ENCODE results near the gene RBFOX2. TPM values are rescaled to one million over a fixed set of nuclear protein-coding genes. Genes with fewer than 3 reads are reported as not detected.

Gene RBFOX2
- total and polyA plus RNA-seq, 2 of the 13 experiments (the other 11 are each of a cell fraction or from before 2014, with no cell fraction given) = 37.3 to 40.4 TPM

DNA sequence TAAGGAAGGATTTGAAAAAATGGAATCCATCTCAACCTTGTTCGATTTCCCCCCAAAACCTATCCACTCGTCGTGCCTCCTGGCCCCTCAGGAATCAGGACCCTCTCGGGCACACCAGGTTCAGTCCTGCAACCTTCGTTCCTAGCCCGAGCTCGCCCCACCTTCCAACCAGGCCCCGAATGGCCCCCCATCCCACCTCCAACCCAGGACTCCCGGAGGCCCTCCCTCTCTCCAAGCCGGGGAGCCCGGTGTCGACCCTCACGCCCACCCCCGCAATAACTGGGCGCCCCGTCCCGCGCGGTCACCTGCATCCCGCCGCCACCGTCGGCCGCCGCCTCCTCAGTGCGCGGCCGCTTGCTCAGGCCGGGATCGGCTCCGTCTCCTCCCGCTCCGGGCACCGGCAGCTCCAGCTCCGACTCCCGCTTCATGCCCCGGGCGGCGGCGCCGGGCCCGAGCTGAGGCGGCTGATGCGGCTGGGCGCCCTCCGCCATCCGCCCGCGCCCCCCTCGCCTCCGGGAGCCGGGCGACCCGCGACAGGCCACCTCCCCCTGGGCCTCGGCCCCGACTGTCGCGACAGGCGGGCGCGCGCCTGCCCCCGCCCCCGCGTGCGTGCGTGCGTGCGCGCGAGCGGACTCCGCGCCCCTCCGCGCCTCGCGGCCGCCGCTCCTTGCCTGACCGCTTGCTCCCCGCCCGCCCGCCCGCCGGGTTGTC is 534 bp downstream of the RBFOX2 start (continued):
- TF ChIP-seq, protein P1, sequence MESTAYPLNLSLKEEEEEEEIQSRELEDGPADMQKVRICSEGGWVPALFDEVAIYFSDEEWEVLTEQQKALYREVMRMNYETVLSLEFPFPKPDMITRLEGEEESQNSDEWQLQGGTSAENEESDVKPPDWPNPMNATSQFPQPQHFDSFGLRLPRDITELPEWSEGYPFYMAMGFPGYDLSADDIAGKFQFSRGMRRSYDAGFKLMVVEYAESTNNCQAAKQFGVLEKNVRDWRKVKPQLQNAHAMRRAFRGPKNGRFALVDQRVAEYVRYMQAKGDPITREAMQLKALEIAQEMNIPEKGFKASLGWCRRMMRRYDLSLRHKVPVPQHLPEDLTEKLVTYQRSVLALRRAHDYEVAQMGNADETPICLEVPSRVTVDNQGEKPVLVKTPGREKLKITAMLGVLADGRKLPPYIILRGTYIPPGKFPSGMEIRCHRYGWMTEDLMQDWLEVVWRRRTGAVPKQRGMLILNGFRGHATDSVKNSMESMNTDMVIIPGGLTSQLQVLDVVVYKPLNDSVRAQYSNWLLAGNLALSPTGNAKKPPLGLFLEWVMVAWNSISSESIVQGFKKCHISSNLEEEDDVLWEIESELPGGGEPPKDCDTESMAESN (CRISPR knock-in tag; conservative IDR thresholded peaks at IDR 0.05) = no peak
- TF ChIP-seq TEAD3 (CRISPR knock-in tag; optimal IDR thresholded peaks at IDR 0.05; ENCODE audit: borderline replicate concordance) (no peak), ZBTB46 (CRISPR knock-in tag; IDR thresholded peaks at IDR 0.05; ENCODE audit: borderline replicate concordance) (no peak), NR2C2 (CRISPR knock-in tag; IDR thresholded peaks at IDR 0.05; ENCODE audit: borderline replicate concordance) (0 out of 2 replicates have a peak, but pooled peaks have one; percentile 15), CREB1 (IDR thresholded peaks at IDR 0.05) (no peak), CREB1 (CRISPR knock-in tag; IDR thresholded peaks at IDR 0.05) (no peak), ZNF773 (CRISPR knock-in tag; IDR thresholded peaks at IDR 0.05; ENCODE audit: borderline replicate concordance) (no peak), CREBL2 (CRISPR knock-in tag; IDR thresholded peaks at IDR 0.05; ENCODE audit: borderline replicate concordance) (0 out of 2 replicates have a peak, but pooled peaks have one; percentile 56), NFKBIZ (CRISPR knock-in tag; IDR thresholded peaks at IDR 0.05) (no peak), ZBTB7A (CRISPR knock-in tag; IDR thresholded peaks at IDR 0.05) (0 out of 2 replicates have a peak, but pooled peaks have one; percentile 21), SPEN (CRISPR knock-in tag; IDR thresholded peaks at IDR 0.05; ENCODE audit: low read depth) (no peak), HNF4A (CRISPR knock-in tag; IDR thresholded peaks at IDR 0.05) (no peak), NCOA2 (CRISPR knock-in tag; IDR thresholded peaks at IDR 0.05) (0 out of 2 replicates have a peak, but pooled peaks have one; percentile 11), BCL6 (CRISPR knock-in tag; IDR thresholded peaks at IDR 0.05) (no peak), ZNF839 (CRISPR knock-in tag; IDR thresholded peaks at IDR 0.05; ENCODE audit: borderline replicate concordance) (no peak), ZNF441 (CRISPR knock-in tag; IDR thresholded peaks at IDR 0.05; ENCODE audit: borderline replicate concordance) (no peak), ZC3H13 (CRISPR knock-in tag; IDR thresholded peaks at IDR 0.05) (no peak), HOXA9 (CRISPR knock-in tag; IDR thresholded peaks at IDR 0.05; ENCODE audit: borderline replicate concordance) (no peak), CBFB (CRISPR knock-in tag; IDR thresholded peaks at IDR 0.05) (no peak), BORCS8-MEF2B (CRISPR knock-in tag; IDR thresholded peaks at IDR 0.05) (0 out of 2 replicates have a peak, but pooled peaks have one; percentile 50)
- TF ChIP-seq, protein P2, sequence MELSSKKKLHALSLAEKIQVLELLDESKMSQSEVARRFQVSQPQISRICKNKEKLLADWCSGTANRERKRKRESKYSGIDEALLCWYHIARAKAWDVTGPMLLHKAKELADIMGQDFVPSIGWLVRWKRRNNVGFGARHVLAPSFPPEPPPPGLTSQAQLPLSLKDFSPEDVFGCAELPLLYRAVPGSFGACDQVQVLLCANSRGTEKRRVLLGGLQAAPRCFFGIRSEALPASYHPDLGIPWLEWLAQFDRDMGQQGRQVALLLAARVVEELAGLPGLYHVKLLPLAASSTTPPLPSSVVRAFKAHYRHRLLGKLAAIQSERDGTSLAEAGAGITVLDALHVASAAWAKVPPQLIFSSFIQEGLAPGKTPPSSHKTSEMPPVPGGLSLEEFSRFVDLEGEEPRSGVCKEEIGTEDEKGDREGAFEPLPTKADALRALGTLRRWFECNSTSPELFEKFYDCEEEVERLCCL (CRISPR knock-in tag; IDR thresholded peaks at IDR 0.05; ENCODE audit: borderline replicate concordance) = no peak
- TF ChIP-seq, protein P3, sequence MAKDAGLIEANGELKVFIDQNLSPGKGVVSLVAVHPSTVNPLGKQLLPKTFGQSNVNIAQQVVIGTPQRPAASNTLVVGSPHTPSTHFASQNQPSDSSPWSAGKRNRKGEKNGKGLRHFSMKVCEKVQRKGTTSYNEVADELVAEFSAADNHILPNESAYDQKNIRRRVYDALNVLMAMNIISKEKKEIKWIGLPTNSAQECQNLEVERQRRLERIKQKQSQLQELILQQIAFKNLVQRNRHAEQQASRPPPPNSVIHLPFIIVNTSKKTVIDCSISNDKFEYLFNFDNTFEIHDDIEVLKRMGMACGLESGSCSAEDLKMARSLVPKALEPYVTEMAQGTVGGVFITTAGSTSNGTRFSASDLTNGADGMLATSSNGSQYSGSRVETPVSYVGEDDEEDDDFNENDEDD (CRISPR knock-in tag; IDR thresholded peaks at IDR 0.05; ENCODE audit: borderline replicate concordance) = no peak
- TF ChIP-seq, protein P4, sequence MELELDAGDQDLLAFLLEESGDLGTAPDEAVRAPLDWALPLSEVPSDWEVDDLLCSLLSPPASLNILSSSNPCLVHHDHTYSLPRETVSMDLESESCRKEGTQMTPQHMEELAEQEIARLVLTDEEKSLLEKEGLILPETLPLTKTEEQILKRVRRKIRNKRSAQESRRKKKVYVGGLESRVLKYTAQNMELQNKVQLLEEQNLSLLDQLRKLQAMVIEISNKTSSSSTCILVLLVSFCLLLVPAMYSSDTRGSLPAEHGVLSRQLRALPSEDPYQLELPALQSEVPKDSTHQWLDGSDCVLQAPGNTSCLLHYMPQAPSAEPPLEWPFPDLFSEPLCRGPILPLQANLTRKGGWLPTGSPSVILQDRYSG (CRISPR knock-in tag; IDR thresholded peaks at IDR 0.05) = no peak
